NCI-H128 (cell line): ENCODE data around the gene PRKN.

ENCODE experiments used
- DNase-seq: peaks from one replicate; lab custom pipeline; 2025; ENCODE audit not compliant: unreplicated experiment; lab: John Stamatoyannopoulos, UW

The PRKN gene

GRCh38 chr6:162331911-162332310 lies 395.7 kb downstream of the PRKN start:
- DNase-seq, result no peak

DNA sequence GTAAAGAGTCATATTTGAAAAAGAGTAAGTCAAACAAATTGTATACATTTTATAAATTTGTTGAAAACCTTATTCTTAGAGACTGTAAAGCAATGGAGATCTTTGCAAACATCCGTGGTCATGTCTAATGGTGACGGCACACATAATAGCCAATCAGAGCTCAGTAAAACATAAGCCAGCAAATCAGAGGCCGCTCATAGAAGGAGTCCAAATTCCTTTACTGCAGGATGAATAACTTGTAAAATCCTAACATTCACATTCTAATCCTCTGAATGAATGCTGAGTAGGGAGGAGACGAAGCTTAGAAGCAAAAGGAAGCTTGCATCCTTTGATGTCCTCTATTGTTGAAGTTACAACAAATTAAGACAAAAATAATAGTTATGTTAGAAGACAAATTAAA lies 401.7 kb downstream of the PRKN start:
- DNase-seq, result no peak

- no peak for DNase-seq
Measured at GRCh38 chr6:162325051-162325450, 402.5 kb downstream of the PRKN start.

GRCh38 chr6:162315291-162315690 lies 412.3 kb downstream of the PRKN start:
- no peak for DNase-seq

DNA sequence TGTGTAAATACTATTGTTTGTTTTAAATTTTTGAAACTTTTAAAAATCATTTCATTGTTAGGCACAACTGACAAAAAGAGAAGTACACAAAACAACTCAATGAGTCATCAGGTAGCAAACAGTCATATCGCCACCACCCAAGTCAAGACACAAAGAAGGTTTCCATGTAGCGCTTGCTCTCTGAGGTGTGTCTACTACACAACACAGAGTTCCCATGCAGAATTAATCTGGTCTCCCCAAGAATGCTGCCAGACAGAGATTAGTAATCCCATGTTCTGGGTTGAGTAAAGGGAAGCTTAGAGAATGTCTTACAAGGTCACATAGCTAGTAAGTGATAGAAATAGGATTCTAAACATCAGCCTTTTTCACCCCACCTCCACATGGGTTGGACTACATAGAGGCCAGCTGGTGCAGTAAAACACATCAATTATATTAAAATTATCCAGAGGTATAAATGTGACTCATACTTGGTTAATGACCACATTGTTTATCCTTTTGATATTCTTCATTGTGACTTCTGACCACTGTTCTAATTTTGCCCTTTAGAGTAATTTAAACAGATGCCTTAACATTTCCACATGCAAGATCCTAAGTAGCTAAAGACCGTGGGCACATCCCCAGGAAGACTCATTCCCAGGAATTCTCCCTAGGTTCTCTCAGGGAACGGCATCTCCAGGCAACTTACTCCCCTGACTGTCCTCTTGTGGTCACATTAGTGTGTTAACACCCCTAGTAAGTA lies 413.5 kb downstream of the PRKN start:
- DNase-seq, result no peak

DNA sequence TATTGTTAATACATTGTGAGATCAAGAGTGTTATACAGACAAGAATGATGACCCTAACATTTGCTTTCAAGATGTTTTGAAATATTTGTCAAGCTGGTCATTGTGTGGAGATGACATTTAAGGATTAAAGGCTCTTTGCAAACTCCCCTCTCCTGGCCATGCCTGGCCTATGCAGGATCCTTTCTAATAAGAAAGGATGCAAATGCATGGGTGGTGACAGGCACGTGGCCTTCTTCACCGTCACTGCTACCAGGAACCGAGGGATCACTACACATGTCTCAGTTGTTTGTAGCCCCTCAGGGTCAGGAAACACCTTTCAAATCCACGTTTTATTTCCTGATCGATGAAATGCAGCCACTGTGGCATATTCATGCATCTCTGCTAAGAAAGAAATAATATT lies 419.7 kb downstream of the PRKN start:
- no peak for DNase-seq

- DNase-seq, result no peak
Measured at GRCh38 chr6:162306616-162307015, 420.9 kb downstream of the PRKN start.

DNA sequence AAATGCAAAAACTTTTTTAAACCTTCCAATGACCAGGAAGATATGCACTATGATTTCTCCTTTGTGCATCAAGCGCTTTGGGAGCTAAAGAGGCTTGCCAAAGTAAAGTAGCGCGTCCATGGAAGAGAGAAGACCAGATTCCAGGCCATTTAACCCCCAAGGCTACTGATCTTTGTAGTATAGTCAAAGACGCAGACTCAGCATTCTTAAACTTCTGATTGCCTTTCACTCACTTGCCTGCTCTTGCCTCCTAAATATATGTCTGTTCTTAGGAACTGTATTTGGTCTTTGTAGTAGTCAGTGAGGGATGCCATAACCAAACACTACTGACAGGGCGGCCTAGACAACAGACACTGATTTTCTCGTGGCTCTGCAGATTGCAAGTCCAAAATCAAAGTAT lies 426.4 kb downstream of the PRKN start:
- no peak for DNase-seq

DNA sequence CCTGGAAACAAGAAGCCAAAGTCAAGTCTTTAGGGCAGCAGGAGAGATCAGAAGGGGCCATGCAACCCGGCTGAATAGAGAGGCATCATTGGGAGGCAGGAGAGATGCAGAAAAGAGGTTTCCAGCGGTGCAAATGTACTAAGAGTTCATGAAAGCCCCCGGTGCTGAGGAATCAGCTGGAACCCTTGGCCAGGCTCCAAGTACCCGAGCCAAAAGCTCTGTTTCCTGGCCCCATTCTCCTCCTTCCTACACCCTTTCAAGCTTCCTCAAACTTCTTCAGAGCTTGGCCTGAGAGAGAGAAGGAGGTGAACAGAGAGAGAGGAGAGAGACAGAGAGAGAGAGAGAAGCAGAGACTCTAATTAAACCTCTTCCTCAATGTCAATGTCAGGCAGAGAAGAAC lies 433.5 kb downstream of the PRKN start:
- DNase-seq, result no peak

DNA sequence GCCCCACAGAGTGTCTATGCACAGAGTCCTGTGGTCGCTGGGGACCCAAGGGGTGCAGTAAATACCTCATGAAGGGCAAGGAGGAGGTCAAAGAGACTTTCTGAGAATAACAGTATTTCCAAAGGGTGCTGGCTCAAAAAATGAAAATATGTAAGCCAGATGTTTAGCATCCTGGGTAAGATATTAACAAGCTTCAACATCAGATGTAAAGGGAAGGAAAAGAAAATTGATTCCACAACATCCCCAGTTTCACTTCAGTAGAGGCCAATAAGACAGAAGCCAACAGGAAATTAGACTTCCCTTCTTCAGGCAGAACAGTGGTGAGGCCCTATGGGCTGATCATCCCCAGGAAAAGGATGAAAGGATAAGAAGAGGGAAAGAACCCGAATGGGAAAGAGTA lies 434.7 kb downstream of the PRKN start:
- no peak for DNase-seq

DNA sequence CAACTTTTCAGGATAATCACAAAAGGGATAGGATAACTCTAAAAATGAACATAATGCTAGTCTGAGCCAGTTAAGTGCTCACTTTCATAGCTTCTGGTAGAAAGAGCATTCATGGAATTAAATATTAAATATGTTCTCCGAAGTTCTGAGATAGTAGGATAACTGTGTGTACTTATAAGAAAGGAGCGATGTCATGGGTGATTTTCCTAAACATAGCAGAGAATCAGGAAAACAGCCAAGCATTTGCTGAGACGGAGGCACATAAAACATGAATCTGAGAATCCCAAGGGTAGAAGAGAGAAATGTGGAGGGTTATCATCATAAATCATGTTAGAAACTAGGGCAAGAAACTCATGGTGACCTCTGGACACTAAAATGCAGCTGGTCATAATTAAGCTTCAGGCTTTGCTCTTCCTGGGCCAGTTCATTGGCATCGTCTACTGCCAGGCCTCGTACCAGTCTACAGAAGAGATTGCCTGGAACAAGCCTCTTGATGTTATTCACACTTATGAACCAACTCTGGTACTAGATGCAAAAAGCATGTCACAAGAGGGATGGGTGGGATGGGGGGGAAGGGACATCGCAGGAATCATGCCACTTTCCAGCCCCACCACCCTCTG lies 436.6 kb downstream of the PRKN start:
- no peak for DNase-seq

GRCh38 chr6:162289972-162290371 lies 437.6 kb downstream of the PRKN start:
- no peak for DNase-seq

- no peak for DNase-seq
Measured at GRCh38 chr6:162273986-162274385, 453.6 kb downstream of the PRKN start.

DNA sequence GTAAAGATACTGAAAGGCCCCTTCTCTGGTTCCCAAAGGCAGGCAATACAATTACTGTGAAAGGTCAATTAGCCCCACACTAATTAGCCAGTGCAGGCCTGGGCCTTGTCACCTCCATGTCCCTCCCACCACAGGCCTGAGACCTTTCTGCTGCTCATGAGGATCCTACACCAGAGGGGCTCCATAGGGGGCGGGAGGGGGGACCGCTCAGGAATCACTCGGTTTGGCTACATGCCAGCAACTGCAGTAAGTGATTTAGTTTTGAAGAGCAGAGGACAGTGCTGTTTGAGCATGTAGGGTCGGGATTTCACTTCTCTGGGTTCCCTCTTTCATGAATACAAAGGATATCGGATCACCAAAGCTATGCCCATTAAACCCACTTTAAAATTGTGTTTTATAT lies 455.6 kb downstream of the PRKN start:
- DNase-seq, result no peak

DNA sequence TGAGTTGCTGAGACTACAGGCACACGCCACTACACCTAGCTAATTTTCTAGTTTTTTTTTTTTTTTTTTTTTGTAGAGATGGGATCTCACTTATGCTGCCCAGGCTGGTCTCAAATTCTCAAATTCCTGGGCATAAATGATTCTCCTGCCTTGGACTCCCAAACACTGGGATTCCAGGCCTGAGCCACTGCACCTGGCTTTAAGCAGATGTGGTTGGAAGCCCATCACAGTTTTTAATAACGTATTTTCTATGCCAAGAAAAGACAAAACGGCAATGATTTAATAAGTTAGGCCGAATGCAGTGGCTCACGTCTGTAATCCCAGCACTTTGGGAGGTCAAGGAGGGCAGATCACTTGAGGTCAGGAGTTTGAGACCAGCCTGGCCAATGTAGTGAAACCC lies 456.6 kb downstream of the PRKN start:
- no peak for DNase-seq

DNA sequence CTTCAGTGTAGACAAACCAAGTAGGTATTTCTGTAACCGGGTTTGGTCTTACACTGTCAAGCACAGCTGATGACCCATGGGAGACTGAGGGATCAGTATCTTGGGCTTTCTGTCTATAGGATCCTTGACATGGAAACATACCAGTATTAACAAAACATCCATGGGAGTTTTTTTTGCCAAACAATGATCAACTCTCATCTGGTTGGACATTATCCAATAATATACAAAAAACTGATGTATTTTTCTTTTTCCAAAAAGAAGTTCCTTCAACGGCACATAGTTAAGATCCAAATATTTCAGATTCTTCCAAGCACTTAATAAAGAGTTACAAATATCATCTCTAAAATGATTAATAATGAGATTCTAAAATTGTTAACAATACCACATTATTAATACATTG lies 459.9 kb downstream of the PRKN start:
- DNase-seq, result no peak

- no peak for DNase-seq
Measured at GRCh38 chr6:162267126-162267525, 460.4 kb downstream of the PRKN start.

DNA sequence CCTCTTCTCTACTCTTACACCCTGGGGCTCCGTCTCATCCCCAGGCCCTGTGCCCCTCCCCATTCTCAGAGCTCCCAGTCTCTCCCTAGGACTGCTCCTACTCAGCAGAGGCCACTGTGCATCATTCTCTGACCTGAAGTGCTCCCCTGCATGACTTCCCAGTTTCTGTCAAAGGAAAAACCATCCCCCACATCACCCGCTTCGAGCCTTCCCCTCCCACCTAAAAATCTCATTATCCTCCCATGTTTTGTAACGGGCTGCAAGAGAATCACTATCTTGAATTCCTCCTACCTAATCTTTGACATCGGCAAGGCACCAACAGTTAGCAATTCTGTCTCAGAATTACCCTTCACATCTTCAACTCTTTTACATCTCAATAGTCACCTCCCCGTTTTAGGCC lies 463.0 kb downstream of the PRKN start:
- no peak for DNase-seq

- DNase-seq, result no peak
Measured at GRCh38 chr6:162262466-162263196, 464.9 kb downstream of the PRKN start.

DNA sequence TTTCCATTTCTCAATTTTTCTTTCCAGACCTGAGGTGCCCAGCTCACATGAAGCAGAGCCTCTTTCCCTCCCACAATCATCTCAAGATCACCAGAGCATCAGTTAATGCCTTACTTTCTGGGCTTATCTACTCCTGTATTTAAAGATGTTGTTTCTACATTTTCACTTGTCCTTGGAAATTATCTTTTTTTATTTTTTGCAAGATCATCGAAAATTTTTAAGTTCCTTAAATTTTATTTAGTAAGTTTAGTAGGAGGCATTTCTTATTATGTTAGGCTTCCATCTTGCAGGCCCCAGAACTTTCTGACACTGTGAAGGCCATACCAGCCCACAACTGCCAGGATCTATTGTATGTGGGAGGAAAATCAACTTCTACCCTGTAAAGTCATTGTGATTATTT lies 466.0 kb downstream of the PRKN start:
- no peak for DNase-seq

DNA sequence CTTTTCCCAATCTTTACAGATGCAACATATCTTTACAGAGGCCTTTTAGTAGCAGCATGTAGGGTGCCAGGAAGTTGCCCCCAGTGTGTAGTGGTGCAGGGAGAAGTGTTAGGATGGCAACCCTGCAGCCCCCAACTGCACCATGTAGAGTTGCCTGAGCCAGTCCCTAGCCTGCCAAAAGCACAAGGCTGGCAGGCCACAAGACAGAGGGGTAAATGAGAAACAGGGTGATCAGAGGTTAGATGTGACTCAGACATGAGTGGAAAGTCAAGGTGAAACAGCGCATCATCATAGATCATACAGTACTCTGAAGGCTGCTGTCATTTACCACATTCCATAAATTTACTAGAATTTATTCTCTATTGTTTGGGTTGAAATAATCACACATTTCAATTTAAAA lies 467.5 kb downstream of the PRKN start:
- no peak for DNase-seq

DNA sequence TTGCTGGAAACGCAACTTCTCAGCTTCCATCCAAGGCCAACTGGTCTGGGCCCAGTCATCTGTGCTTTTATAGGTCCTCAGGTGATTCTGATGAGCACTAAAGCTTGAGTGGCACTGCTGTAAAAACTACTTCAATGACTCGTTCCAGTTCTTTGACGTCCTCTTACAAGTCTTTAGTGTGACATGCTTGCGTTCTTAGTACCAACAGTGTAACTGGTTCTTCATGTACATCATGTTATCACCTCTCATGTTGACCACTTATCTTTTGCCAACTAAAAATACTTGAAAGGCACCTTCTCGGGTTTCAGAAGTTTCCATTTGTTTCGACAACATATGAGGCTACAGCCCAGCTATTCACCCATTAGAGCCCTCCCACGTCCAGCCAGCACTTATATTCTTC lies 468.9 kb downstream of the PRKN start:
- no peak for DNase-seq
